Panc1 (cell line): Measurements from ENCODE around the gene JPT2. TPM values are rescaled to one million over a fixed set of nuclear protein-coding genes. Genes with fewer than 3 reads are reported as not detected.
A peak's percentile ranks its signal among the peaks of the same experiment; 100 is the strongest.

Experiments
- ATAC-seq: fragments of 200-7000 bp; cut with Tn5 transposase; 2 replicates; pipeline ENCODE4 v1.9.1; 2020; ENCODE audit warnings: mild to moderate bottlenecking, moderate library complexity
- BruUV-seq: library from RNA; stranded (reverse); fragments of 400-500 nt; replicated peaks from 2 replicates; lab custom pipeline; 2021; lab: Mats Ljungman, UMichigan
- CTCF ChIA-PET: fragments of 300-600 bp; sonication (Branson Sonifier 250); formaldehyde crosslinking; loops from one replicate; lab custom pipeline; 2022; ENCODE audit warnings: antibody characterized with exemption; lab: Charles Lee
- POLR2A ChIA-PET: fragments of 300-600 bp; sonication (Branson Sonifier 250); formaldehyde crosslinking; loops from one replicate; lab custom pipeline; 2022; ENCODE audit warnings: antibody characterized with exemption; lab: Charles Lee
- DNase-seq: peaks from one replicate; pipeline ENCODE4 v3.0.0-alpha.2; 2010; ENCODE audit warnings: low read depth, low spot score
- H3K27ac ChIP-seq: 2 replicates; pipeline ENCODE4 v1.5.1; 2011; ENCODE audit warnings: mild to moderate bottlenecking, low read length, inconsistent platforms
- H3K27me3 ChIP-seq: fragments of 200-500 bp; sonication (Bioruptor generic); 2 replicates; pipeline ENCODE4 v1.6.0; 2014; ENCODE audit warnings: low read length, inconsistent platforms; ENCODE audit not compliant: control insufficient read depth, insufficient read depth
- H3K36me3 ChIP-seq: fragments of 200-500 bp; sonication (Bioruptor generic); 2 replicates; pipeline ENCODE4 v1.5.1; 2014; ENCODE audit warnings: inconsistent platforms, mild to moderate bottlenecking, low read length, moderate library complexity; ENCODE audit not compliant: control insufficient read depth, insufficient read depth
- H3K4me1 ChIP-seq: 2 replicates; pipeline ENCODE4 v1.5.1; 2011; ENCODE audit warnings: inconsistent platforms, mild to moderate bottlenecking, low read length, moderate library complexity; ENCODE audit not compliant: control insufficient read depth, insufficient read depth
- H3K4me3 ChIP-seq, 2 experiments: 2 replicates each; pipeline ENCODE4 v1.5.1; 2011 to 2012; ENCODE audit warnings: low read depth in 2 of 2, low read length in 2 of 2, mild to moderate bottlenecking in 2 of 2, inconsistent platforms in 1 of 2, moderate library complexity in 1 of 2
- H3K9me3 ChIP-seq: fragments of 200-500 bp; sonication (Bioruptor generic); 2 replicates; pipeline ENCODE4 v1.5.1; 2014; ENCODE audit warnings: low read depth, mild to moderate bottlenecking, inconsistent platforms, low read length, moderate library complexity; ENCODE audit not compliant: control insufficient read depth, insufficient read depth
- CTCF ChIP-seq: fragments of 450-650 bp; IDR thresholded peaks from 2 replicates; pipeline ENCODE4 v1.5.1; 2017; ENCODE audit warnings: mild to moderate bottlenecking
- POLR2AphosphoS5 ChIP-seq: IDR thresholded peaks from 2 replicates; pipeline ENCODE4 v1.6.1; 2012; ENCODE audit warnings: mild to moderate bottlenecking, low read depth, low read length, moderate library complexity
- REST ChIP-seq, 2 experiments: IDR thresholded peaks; 2 replicates each; pipeline ENCODE4 v1.6.1; 2011 to 2012; ENCODE audit warnings: low read depth in 2 of 2, control low read depth in 1 of 2, low read length in 1 of 2, mild to moderate bottlenecking in 1 of 2, moderate library complexity in 1 of 2; ENCODE audit not compliant: insufficient read depth in 1 of 2
- SIN3A ChIP-seq: IDR thresholded peaks from 2 replicates; pipeline ENCODE4 v1.6.1; 2012; ENCODE audit warnings: low read depth, mild to moderate bottlenecking, low read length, moderate library complexity, borderline replicate concordance; ENCODE audit not compliant: insufficient read depth
- TCF7L2 ChIP-seq: IDR thresholded peaks from 2 replicates; pipeline ENCODE4 v1.6.1; 2011; ENCODE audit warnings: mild to moderate bottlenecking, low read depth, low read length, inconsistent platforms
- in situ Hi-C: cut with HindIII; loops from 2 replicates; pipeline ENCODE4 v1.10.0; 2016; ENCODE audit warnings: low sequenced_read_pairs, low pct_unique_long_range_greater_than_20kb
- intact Hi-C: fragments of 100-400 bp; cut with micrococcal nuclease; formaldehyde crosslinking; loops from one replicate; pipeline ENCODE4 v1.10.0; 2022; ENCODE audit not compliant: unreplicated experiment
- total RNA-seq: library from RNA; stranded (reverse); gene quantifications from one replicate; pipeline ENCODE4 v1.2.1, GENCODE V29; 2021; ENCODE audit not compliant: unreplicated experiment

The JPT2 gene
- total RNA-seq, 1 experiment from 2014 or later: 200 TPM

GRCh38 chr16:1731073-1731472 is 53.0 kb downstream of the JPT2 start:
- CTCF ChIA-PET: no interaction called here
- intact Hi-C loops: no loop called here
- BruUV-seq: no TSS peak
- no peak overlapping the region for H3K4me3 ChIP-seq
- ATAC-seq: peak; percentile 25; the same call in 1 of the 2 replicates
- no peaks in the 10 kb centered on the region for H3K9me3 ChIP-seq
- POLR2A ChIA-PET: no interaction called here
- H3K4me1 ChIP-seq: no peaks in the 10 kb centered on the region
- no peak overlapping the region for H3K27ac ChIP-seq
- no peak for TF ChIP-seq POLR2AphosphoS5
- no peak for TF ChIP-seq TCF7L2
- no peak for TF ChIP-seq CTCF
- TF ChIP-seq REST (IDR thresholded peaks at IDR 0.05; ENCODE audit: insufficient read depth in 1 of 2, low read depth in 2 of 2, low read length in 1 of 2): no peak
- no peak for TF ChIP-seq SIN3A
- no peak for DNase-seq
- no peaks in the 10 kb centered on the region for H3K36me3 ChIP-seq
- in situ Hi-C loops: no loop called here
- no peaks in the 10 kb centered on the region for H3K27me3 ChIP-seq

- intact Hi-C loops (no loop called here), in situ Hi-C loops (no loop called here)
- Histone ChIP-seq H3K4me3 (no peak overlapping the region), H3K36me3 (no peaks in the 10 kb centered on the region), H3K27me3 (no peaks in the 10 kb centered on the region), H3K4me1 (no peaks in the 10 kb centered on the region), H3K27ac (no peak overlapping the region), H3K9me3 (no peaks in the 10 kb centered on the region)
- no peak for ATAC-seq
- TF ChIP-seq REST (IDR thresholded peaks at IDR 0.05; ENCODE audit: insufficient read depth in 1 of 2, low read depth in 2 of 2, low read length in 1 of 2): no peak
- no peak for TF ChIP-seq TCF7L2
- TF ChIP-seq SIN3A: no peak
- TF ChIP-seq POLR2AphosphoS5: no peak
- TF ChIP-seq CTCF: no peak
- DNase-seq: no peak
- BruUV-seq: no TSS peak
- POLR2A ChIA-PET: no interaction called here
- CTCF ChIA-PET: no interaction called here
Measured at GRCh38 chr16:1731603-1732002, 53.5 kb downstream of the JPT2 start.
